K562 (cell line): ENCODE measurements around the gene TM9SF4. TPM values are rescaled to one million over a fixed set of nuclear protein-coding genes. Genes with fewer than 3 reads are reported as not detected.

Source experiments
- ATAC-seq: fragments of 200-7000 bp; cut with Tn5 transposase; 3 replicates; pipeline ENCODE4 v1.9.1; 2020; ENCODE audit warnings: moderate library complexity
- BruUV-seq: library from RNA; stranded (reverse); fragments of 400-500 nt; replicated peaks from 2 replicates; lab custom pipeline; 2021; lab: Mats Ljungman, UMichigan
- CTCF ChIA-PET: fragments of 300-600 bp; formaldehyde crosslinking; extraction: SDS; loops from one replicate; lab custom pipeline; 2021; ENCODE audit warnings: low intra/inter-chr PET ratio; lab: Yijun Ruan, JAX
- POLR2A ChIA-PET: fragments of 300-600, 350-650 bp; sonication (Branson Sonifier 250); formaldehyde crosslinking; extraction: SDS; loops from one replicate; lab custom pipeline; 2021; ENCODE audit warnings: antibody characterized with exemption, inconsistent platforms; lab: Yijun Ruan, JAX
- DNase-seq, 4 experiments: peaks; one replicate each; pipeline versions ENCODE4 v3.0.0 to v3.0.0-alpha.2; 2011 to 2018; ENCODE audit warnings: low spot score in 3 of 4, mixed read lengths in 3 of 4; ENCODE audit errors: extremely low read depth in 1 of 4
- FAIRE-seq: peaks from 2 replicates; lab custom pipeline; 2011; peaks lifted over from hg19 to GRCh38; lab: Jason Lieb, UNC
- H2AFZ ChIP-seq: 2 replicates; pipeline ENCODE4 v1.6.0; 2011; ENCODE audit warnings: low read depth, low read length, control low read depth, inconsistent platforms
- H3K27ac ChIP-seq: fragments of 200-600 bp; 3 replicates; pipeline ENCODE4 v1.8.0; 2011; ENCODE audit warnings: low read depth, mild to moderate bottlenecking, control low read depth, inconsistent platforms, low read length, moderate library complexity, mixed read lengths; ENCODE audit errors: extremely low read depth
- H3K27me3 ChIP-seq, 2 experiments: fragments of 300-600 bp in 1 of 2; 2 replicates in 1 of 2; 3 replicates in 1 of 2; pipeline versions ENCODE4 v1.6.0 to v1.8.0; 2011; ENCODE audit warnings: inconsistent platforms in 2 of 2, low read length in 2 of 2, mild to moderate bottlenecking in 1 of 2, mixed read lengths in 1 of 2, moderate library complexity in 1 of 2; ENCODE audit not compliant: control insufficient read depth in 2 of 2, insufficient read depth in 2 of 2
- H3K36me3 ChIP-seq: fragments of 300-600 bp; 3 replicates; pipeline ENCODE4 v1.8.0; 2011; ENCODE audit warnings: mild to moderate bottlenecking, low read length, inconsistent platforms; ENCODE audit not compliant: control insufficient read depth, insufficient read depth
- H3K4me1 ChIP-seq, 2 experiments: fragments of 200-600 bp in 1 of 2; replicated peaks in 1 of 2; 2 replicates in 1 of 2; 3 replicates in 1 of 2; pipeline versions ENCODE4 v1.5.1 to v1.8.0; 2011; ENCODE audit warnings: inconsistent platforms in 2 of 2, low read length in 2 of 2, mild to moderate bottlenecking in 1 of 2, mixed read lengths in 1 of 2, moderate library complexity in 1 of 2; ENCODE audit not compliant: control insufficient read depth in 2 of 2, insufficient read depth in 2 of 2
- H3K4me2 ChIP-seq: 2 replicates; pipeline ENCODE4 v1.6.1; 2011; ENCODE audit warnings: low read length, control low read depth, inconsistent platforms, mixed read lengths; ENCODE audit not compliant: insufficient read depth
- H3K4me3 ChIP-seq: fragments of 200-600 bp; sonication (generic), shearing (Covaris generic); 2 replicates; pipeline ENCODE4 v1.5.1; 2016; ENCODE audit warnings: control low read depth, inconsistent platforms
- H3K79me2 ChIP-seq: fragments of 200-600 bp; 3 replicates; pipeline ENCODE4 v1.8.0; 2011; ENCODE audit warnings: low read length, inconsistent platforms; ENCODE audit not compliant: control insufficient read depth, insufficient read depth
- H3K9ac ChIP-seq, 2 experiments: 2 replicates each; pipeline versions ENCODE4 v1.6.0 to v1.6.1; 2011; ENCODE audit warnings: low read depth in 2 of 2, low read length in 2 of 2, control low read depth in 1 of 2, inconsistent platforms in 1 of 2, mild to moderate bottlenecking in 1 of 2, mixed read lengths in 1 of 2; ENCODE audit not compliant: insufficient read depth in 1 of 2
- H3K9me1 ChIP-seq: one replicate; pipeline ENCODE4 v1.6.0; 2011; ENCODE audit warnings: inconsistent platforms, mild to moderate bottlenecking, low read length, moderate library complexity; ENCODE audit not compliant: control insufficient read depth, insufficient read depth
- H3K9me3 ChIP-seq: replicated peaks from 2 replicates; pipeline ENCODE4 v1.5.1; 2011; ENCODE audit warnings: low read depth, low read length, inconsistent platforms; ENCODE audit not compliant: control insufficient read depth, insufficient read depth
- H4K20me1 ChIP-seq: replicated peaks from 2 replicates; pipeline ENCODE4 v1.6.1; 2011; ENCODE audit warnings: low read length, inconsistent platforms, mixed read lengths; ENCODE audit not compliant: control insufficient read depth, insufficient read depth
- ARNT ChIP-seq, 2 experiments: fragments of 450-650 bp; IDR thresholded peaks; 2 replicates each; pipeline ENCODE4 v1.6.1; 2016; ENCODE audit warnings: mild to moderate bottlenecking in 1 of 2
- E2F5 ChIP-seq: sonication (generic); formaldehyde crosslinking; IDR thresholded peaks from 2 replicates; pipeline ENCODE4 v1.8.0; 2022; ENCODE audit warnings: mild to moderate bottlenecking, missing genetic modification reagents
- FOS ChIP-seq: IDR thresholded peaks from 3 replicates; pipeline ENCODE4 v1.6.1; 2011; ENCODE audit not compliant: insufficient read length; ENCODE audit errors: extremely low read depth
- FOXK1 ChIP-seq: sonication (generic); formaldehyde crosslinking; IDR thresholded peaks from 2 replicates; pipeline ENCODE4 v1.8.0; 2022; ENCODE audit warnings: missing genetic modification reagents, mild to moderate bottlenecking, borderline replicate concordance
- HNRNPK ChIP-seq: fragments of 200-400 bp; formaldehyde crosslinking; IDR thresholded peaks from one replicate; pipeline ENCODE4 v1.6.1; 2018; ENCODE audit warnings: mild to moderate bottlenecking, low read depth, low read length; ENCODE audit not compliant: poor library complexity, severe bottlenecking
- LARP7 ChIP-seq: fragments of 450-650 bp; IDR thresholded peaks from 2 replicates; pipeline ENCODE4 v1.6.1; 2016
- MAFF ChIP-seq: IDR thresholded peaks from 2 replicates; pipeline ENCODE4 v1.6.1; 2012; ENCODE audit warnings: low read length, improper control_type of control experiment
- MAFG ChIP-seq: fragments of 450-650 bp; conservative IDR thresholded peaks from 2 replicates; pipeline ENCODE4 v1.6.1; 2016; ENCODE audit warnings: missing genetic modification characterization, missing compliant biosample characterization
- MLX ChIP-seq, 2 experiments: fragments of 450-650 bp in 1 of 2; sonication (generic) in 1 of 2; formaldehyde crosslinking; conservative IDR thresholded peaks; 2 replicates each; pipeline versions ENCODE4 v1.4.0 to v1.8.1; 2020 to 2022; ENCODE audit warnings: mild to moderate bottlenecking in 1 of 2, missing genetic modification reagents in 1 of 2
- NFRKB ChIP-seq: fragments of 450-650 bp; IDR thresholded peaks from 2 replicates; pipeline ENCODE4 v1.6.1; 2016; ENCODE audit warnings: low read depth
- SPI1 ChIP-seq: IDR thresholded peaks from 2 replicates; pipeline ENCODE4 v1.6.1; 2011; ENCODE audit warnings: low read depth, low read length, control low read depth, borderline replicate concordance
- VEZF1 ChIP-seq: fragments of 200-800 bp; sonication (Bioruptor generic); IDR thresholded peaks from 2 replicates; pipeline ENCODE4 v1.6.1; 2017; ENCODE audit warnings: missing genetic modification characterization, missing compliant biosample characterization
- ZEB2 ChIP-seq: fragments of 450-650 bp; IDR thresholded peaks from 2 replicates; pipeline ENCODE4 v1.6.1; 2016
- ZNF232 ChIP-seq: sonication (generic); formaldehyde crosslinking; IDR thresholded peaks from 2 replicates; pipeline ENCODE4 v1.8.0; 2022; ENCODE audit warnings: mild to moderate bottlenecking, missing genetic modification reagents
- ZNF592 ChIP-seq: fragments of 450-650 bp; IDR thresholded peaks from 2 replicates; pipeline ENCODE4 v1.6.1; 2017; ENCODE audit warnings: antibody characterized with exemption, mild to moderate bottlenecking
- WGBS: fragments of 100-300 bp; shearing (Covaris generic); methylation state at CpG from one replicate; pipeline ENCODE4 v1.1.6; 2016; ENCODE audit warnings: low coverage, mixed read lengths; ENCODE audit not compliant: insufficient coverage; ENCODE audit errors: missing lambda C conversion rate; 5-methylcytosine and 5-hydroxymethylcytosine counted together
- in situ Hi-C: fragments of 300-500 bp; cut with MboI; formaldehyde crosslinking; loops from 4 replicates; pipeline ENCODE4 v1.15.0; 2018; ENCODE audit warnings: inconsistent platforms, mixed read lengths
- intact Hi-C: fragments of 100-400 bp; cut with micrococcal nuclease; formaldehyde crosslinking; loops from 2 replicates; pipeline ENCODE4 v1.14.2; 2022
- polyA plus RNA-seq, 8 experiments: library from polyadenylated mRNA; depleted of rRNA in 4 of 8; stranded (reverse) in 5 of 8; unstranded in 3 of 8; fragments of >200 nt; fragmentation: Nextera tagmentation in 2 of 8; fragmentation: Illumina TruSeq in 1 of 8; extraction: Ambion mirVana in 2 of 8; extraction: Trizol in 1 of 8; gene quantifications; 2 replicates each; pipeline versions ENCODE4 v1.2.1 to v1.2.3, GENCODE V29; 2011 to 2014; ENCODE audit warnings: inconsistent platforms in 1 of 8, missing spikeins in 1 of 8
- total RNA-seq, 7 experiments: library from RNA; depleted of rRNA in 6 of 7; stranded (reverse); fragments of >200 nt in 6 of 7; fragmentation: Illumina TruSeq in 2 of 7; extraction: Trizol in 2 of 7; gene quantifications; 2 replicates each; pipeline versions ENCODE4 v1.2.1 to v1.2.3, GENCODE V29; 2011 to 2021; ENCODE audit warnings: low replicate concordance in 1 of 7

The TM9SF4 gene
- total and polyA plus RNA-seq, 9 of the 15 experiments (the other 6 are each of a cell fraction or from before 2014, with no cell fraction given), result 14.5 to 46.3 (median 26.9) TPM

DNA sequence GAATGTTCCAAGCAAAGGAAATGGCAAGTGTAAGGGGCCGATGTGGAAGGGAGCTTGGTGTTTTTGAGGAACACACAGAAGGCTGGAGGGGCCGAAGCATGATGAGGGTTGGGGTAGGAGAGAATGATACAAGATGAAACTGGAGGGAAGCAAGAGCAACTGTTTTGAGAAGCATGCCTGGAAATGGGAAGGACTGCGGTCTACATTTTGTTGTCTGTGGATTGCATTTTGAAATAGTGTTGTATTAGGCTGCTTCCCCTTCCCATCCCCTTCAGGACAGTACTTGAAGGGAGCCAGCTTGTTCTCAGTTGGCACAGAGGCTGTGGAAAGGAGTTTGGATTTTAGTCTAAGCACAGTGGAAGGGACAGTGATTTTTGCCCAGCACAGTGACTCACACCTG is 2.2 kb downstream of the TM9SF4 start (continued):
- TF ChIP-seq MLX (CRISPR knock-in tag; conservative IDR thresholded peaks at IDR 0.05), result no peak
- no peak for TF ChIP-seq NFRKB
- no peak for TF ChIP-seq ZNF592

GRCh38 chr20:32112841-32113240 is 3.3 kb downstream of the TM9SF4 start:
- ATAC-seq (peak; percentile 59), FAIRE-seq (peak; percentile 37)
- TF ChIP-seq MAFG (tag) (peak; percentile 34; the same call in 1 of the 2 replicates), FOXK1 (CRISPR knock-in tag) (no peak), ZNF232 (CRISPR knock-in tag) (no peak), MAFF (peak; percentile 27; the same call in 1 of the 2 replicates), LARP7 (no peak), FOS (peak; percentile 5), ZEB2 (no peak), ARNT (IDR thresholded peaks at IDR 0.05) (no peak), VEZF1 (0 out of 2 replicates have a peak, but pooled peaks have one; percentile 23), HNRNPK (no peak), SPI1 (peak; percentile 96), E2F5 (CRISPR knock-in tag) (no peak)

More at GRCh38 chr20:32112841-32113240, 3.3 kb downstream of the TM9SF4 start:
- Histone ChIP-seq H3K36me3 (peaks cover 29% of the 10 kb centered on the region), H3K4me2 (peak overlapping the region; percentile 43), H4K20me1 (peaks cover 25% of the 10 kb centered on the region; the same call in 1 of the 2 replicates), H3K9me3 (no peaks in the 10 kb centered on the region; the same call in 1 of the 2 replicates), H3K4me3 (no peak overlapping the region), H3K9me1 (no peaks in the 10 kb centered on the region), H3K4me1 (peaks cover 3 to 12% of the 10 kb centered on the region in 2 experiments; a peak in 3 of 5 replicates), H3K9ac (no peak overlapping the region; a peak in 1 of 4 replicates), H2AFZ (no peak overlapping the region), H3K79me2 (peaks cover 76% of the 10 kb centered on the region), H3K27ac (no peak overlapping the region), H3K27me3 (no peaks in the 10 kb centered on the region)
- ChIA-PET CTCF (no interaction called here), POLR2A (interaction anchor here (0.6 to 1.5 kb wide), 2 partner anchors 12 to 72 kb away, joined by 3 read pairs; no protein-coding TSS in a partner anchor)
- DNase-seq, result peak in 3 of 4 experiments; percentile 23 to 60 (median 47)
- 12% methylated on average over 5 of the region's 5 CpGs for WGBS
- no TSS peak for BruUV-seq
- intact Hi-C loops (no loop called here), in situ Hi-C loops (no loop called here)
